HFF-Myc (cell line): ENCODE results near the gene NFYA.

ENCODE experiments used
- DNase-seq: peaks from one replicate; pipeline ENCODE4 v3.0.0-alpha.2; 2011; ENCODE audit warnings: low read depth; ENCODE audit errors: extremely low read depth
- H3K4me3 ChIP-seq: replicated peaks from 2 replicates; pipeline ENCODE4 v1.5.1; 2011; ENCODE audit warnings: low read depth, mild to moderate bottlenecking, control low read depth, low read length
- CTCF ChIP-seq: IDR thresholded peaks from 2 replicates; pipeline ENCODE4 v1.5.1; 2012; ENCODE audit warnings: mild to moderate bottlenecking, low read depth, low read length, control low read depth; ENCODE audit errors: missing control alignments

Gene NFYA

GRCh38 chr6:41032830-41033229 is 39.9 kb upstream of the NFYA start:
- DNase-seq = no peak
- H3K4me3 ChIP-seq = no peak overlapping the region
- no peak for TF ChIP-seq CTCF

GRCh38 chr6:41033776-41034175 is 39.0 kb upstream of the NFYA start:
- TF ChIP-seq CTCF = no peak
- no peak overlapping the region for H3K4me3 ChIP-seq
- DNase-seq = no peak

- no peak overlapping the region for H3K4me3 ChIP-seq
- no peak for DNase-seq
- no peak for TF ChIP-seq CTCF
Observed at GRCh38 chr6:41036186-41036585, 36.6 kb upstream of the NFYA start.

GRCh38 chr6:41036601-41037000 is 36.2 kb upstream of the NFYA start:
- no peak for TF ChIP-seq CTCF
- DNase-seq = no peak

GRCh38 chr6:41037107-41037900 is 35.5 kb upstream of the NFYA start:
- no peak overlapping the region for H3K4me3 ChIP-seq
- no peak for DNase-seq
- TF ChIP-seq CTCF = no peak

More at GRCh38 chr6:41036601-41037000, 36.2 kb upstream of the NFYA start:
- no peak overlapping the region for H3K4me3 ChIP-seq

GRCh38 chr6:41038205-41038604 is 34.6 kb upstream of the NFYA start:
- no peak for DNase-seq
- no peak for TF ChIP-seq CTCF
- no peak overlapping the region for H3K4me3 ChIP-seq
